T-cell (primary cell): ENCODE data around the gene SMTNL1. TPM values are rescaled to one million over a fixed set of nuclear protein-coding genes. Genes with fewer than 3 reads are reported as not detected.

ENCODE experiments used
- ATAC-seq, 4 experiments: fragments of 200-7000 bp in 3 of 4; fragments of 150-1000 bp in 1 of 4; cut with Tn5 transposase; replicated peaks in 1 of 4; 1 replicate in 3 of 4; 2 replicates in 1 of 4; pipeline ENCODE4 v1.10.0; 2021; ENCODE audit warnings: moderate library complexity in 3 of 4, mild to moderate bottlenecking in 2 of 4, moderate number of reproducible peaks in 1 of 4
- CTCF ChIA-PET, 2 donors: fragments of 300-600 bp; sonication (Branson Sonifier 250); formaldehyde crosslinking; loops; one replicate each; lab custom pipeline; 2022; ENCODE audit warnings: antibody characterized with exemption in 2 of 2; lab: Charles Lee
- POLR2A ChIA-PET, 2 donors: fragments of 300-600 bp; sonication (Branson Sonifier 250); formaldehyde crosslinking; loops; one replicate each; lab custom pipeline; 2022; ENCODE audit warnings: antibody characterized with exemption in 2 of 2; lab: Charles Lee
- DNase-seq, 35 experiments: peaks; one replicate each; pipeline versions ENCODE4 v3.0.0 to v3.0.0-alpha.2; 2013 to 2023
- H3K27ac ChIP-seq: one replicate; pipeline ENCODE4 v1.5.1; 2013; ENCODE audit warnings: low read length
- H3K27me3 ChIP-seq, 2 experiments: replicated peaks in 1 of 2; 1 replicate in 1 of 2; 2 replicates in 1 of 2; pipeline versions ENCODE4 v1.6.1 to v1.7.0; 2013; ENCODE audit warnings: low read length in 1 of 2, mixed read lengths in 1 of 2; ENCODE audit not compliant: control insufficient read depth in 2 of 2, insufficient read depth in 2 of 2; ENCODE audit errors: extremely low read depth in 1 of 2
- H3K36me3 ChIP-seq, 2 donors: 1 replicate in 1 of 2; 2 replicates in 1 of 2; pipeline versions ENCODE4 v1.6.1 to v1.7.0; 2013; ENCODE audit warnings: low read length in 1 of 2; ENCODE audit not compliant: control insufficient read depth in 2 of 2, insufficient read depth in 1 of 2; ENCODE audit errors: extremely low read depth in 1 of 2
- H3K4me1 ChIP-seq, 2 experiments: 1 replicate in 1 of 2; 2 replicates in 1 of 2; pipeline versions ENCODE4 v1.6.1 to v1.7.0; 2013; ENCODE audit warnings: low read length in 2 of 2, mixed read lengths in 1 of 2; ENCODE audit not compliant: insufficient read depth in 2 of 2, control insufficient read depth in 1 of 2; ENCODE audit errors: extremely low read depth in 1 of 2
- H3K4me3 ChIP-seq, 2 donors: 1 replicate in 1 of 2; 2 replicates in 1 of 2; pipeline versions ENCODE4 v1.5.1 to v1.7.0; 2013; ENCODE audit warnings: mild to moderate bottlenecking in 2 of 2, low read length in 1 of 2, moderate library complexity in 1 of 2; ENCODE audit not compliant: control insufficient read depth in 1 of 2; ENCODE audit errors: extremely low read depth in 1 of 2
- H3K9me3 ChIP-seq: 2 replicates; pipeline ENCODE4 v1.7.0; 2013
- H3K27ac Mint-ChIP-seq, 2 donors: one replicate each; pipeline ENCODE4 v1.8.0; 2020 to 2021; ENCODE audit warnings: mild to moderate bottlenecking in 2 of 2, mixed read lengths in 2 of 2
- H3K27me3 Mint-ChIP-seq, 2 donors: one replicate each; pipeline ENCODE4 v1.8.0; 2021 to 2022; ENCODE audit warnings: mixed read lengths in 2 of 2
- H3K36me3 Mint-ChIP-seq: one replicate; pipeline ENCODE4 v1.8.0; 2021; ENCODE audit warnings: mixed read lengths
- H3K4me1 Mint-ChIP-seq, 3 donors: one replicate each; pipeline ENCODE4 v1.8.0; 2020 to 2022; ENCODE audit warnings: mixed read lengths in 3 of 3, mild to moderate bottlenecking in 1 of 3
- H3K4me3 Mint-ChIP-seq, 3 donors: one replicate each; pipeline ENCODE4 v1.8.0; 2020 to 2022; ENCODE audit warnings: mild to moderate bottlenecking in 3 of 3, mixed read lengths in 3 of 3, moderate library complexity in 3 of 3
- H3K9me3 Mint-ChIP-seq, 3 donors: one replicate each; pipeline ENCODE4 v1.8.0; 2020 to 2022; ENCODE audit warnings: mixed read lengths in 3 of 3
- WGBS: methylation state at CpG from one replicate; pipeline ENCODE4 v1.1.5; 2013; ENCODE audit warnings: missing lambda C conversion rate; ENCODE audit not compliant: insufficient coverage; 5-methylcytosine and 5-hydroxymethylcytosine counted together
- total RNA-seq, 35 experiments: library from RNA in 6 of 35; stranded (reverse) in 6 of 35; fragments of 120-200 nt in 1 of 35; gene quantifications; one replicate each; pipeline versions ENCODE4 v1.2.1 to v1.2.4 and lab custom pipeline; 2013 to 2026

SMTNL1 gene
- total RNA-seq, 5 donors from 2014 or later (not counting 1 experiment from before 2014, with no cell fraction given), result not detected

- Histone ChIP-seq H3K4me3 (no peak overlapping the region), H3K27me3 (no peaks in the 10 kb centered on the region), H3K4me1 (peaks cover under 1% of the 10 kb centered on the region in 2 experiments), H3K27ac (no peak overlapping the region), H3K36me3 (no peaks in the 10 kb centered on the region), H3K9me3 (no peaks in the 10 kb centered on the region)
- H3K36me3 Mint-ChIP-seq, result no peaks in the 10 kb centered on the region
- ATAC-seq (no peak), DNase-seq (no peak)
- ChIA-PET POLR2A (no interaction called here), CTCF (interaction anchor here (0.8 to 3.3 kb wide), 3 partner anchors 9 to 28 kb away, joined by 3 to 8 read pairs (median 7); partner anchors contain the start of gene TIMM10 (in 1 of the 2))
- no peak overlapping the region for H3K4me3 Mint-ChIP-seq
- no peak overlapping the region for H3K27ac Mint-ChIP-seq
- no CpG with 5 or more reads among the region's 2 CpGs for WGBS
- no peaks in the 10 kb centered on the region for H3K9me3 Mint-ChIP-seq
- no peaks in the 10 kb centered on the region for H3K27me3 Mint-ChIP-seq
- H3K4me1 Mint-ChIP-seq, result peaks cover 2% of the 10 kb centered on the region in 3 donors
Observed at GRCh38 chr11:57521116-57521515, 16.3 kb upstream of the SMTNL1 start.

- POLR2A ChIA-PET, result no interaction called here
- Mint-ChIP-seq H3K4me1 (peaks cover 9 to 14% (median 11%) of the 10 kb centered on the region in 3 donors), H3K36me3 (peaks cover 1% of the 10 kb centered on the region), H3K4me3 (no peak overlapping the region), H3K27ac (no peak overlapping the region), H3K9me3 (no peaks in the 10 kb centered on the region), H3K27me3 (no peaks in the 10 kb centered on the region)
- Histone ChIP-seq H3K4me3 (no peak overlapping the region), H3K27me3 (no peaks in the 10 kb centered on the region), H3K36me3 (peaks cover 0 to 4% of the 10 kb centered on the region in 2 donors), H3K9me3 (no peaks in the 10 kb centered on the region), H3K4me1 (peaks cover 0 to 3% of the 10 kb centered on the region in 2 experiments), H3K27ac (no peak overlapping the region)
- CTCF ChIA-PET, result interaction anchor here (0.7 to 7.9 kb wide), 4 partner anchors 30 to 994 kb away, joined by 5 to 126 read pairs (median 68); no protein-coding TSS in a partner anchor
- 94% methylated on average over 4 of the region's 4 CpGs for WGBS
- DNase-seq (no peak), ATAC-seq (no peak)
Observed at GRCh38 chr11:57523419-57523818, 14.0 kb upstream of the SMTNL1 start.

GRCh38 chr11:57527056-57527631, 10.3 kb upstream of the SMTNL1 start:
- Mint-ChIP-seq H3K27me3 (no peaks in the 10 kb centered on the region), H3K4me3 (no peak overlapping the region), H3K36me3 (peaks cover 5% of the 10 kb centered on the region), H3K9me3 (no peaks in the 10 kb centered on the region), H3K27ac (peak overlapping the region; percentile 11 to 59), H3K4me1 (peaks cover 32 to 38% (median 36%) of the 10 kb centered on the region in 3 donors)
- H3K4me1 ChIP-seq, result peaks cover 10 to 20% of the 10 kb centered on the region in 2 experiments
- ChIA-PET POLR2A (interaction anchor here (0.5 to 1.9 kb wide), 2 partner anchors 34 to 128 kb away, joined by 6 to 11 read pairs; no protein-coding TSS in a partner anchor), CTCF (interaction anchor here (0.6 to 7.9 kb wide), 30 partner anchors 9 to 273 kb away, joined by 3 to 126 read pairs (median 5); partner anchors contain the start of genes RTN4RL2 (in 2 of the 2), MED19 (in 1 of the 2), SLC43A1 (in 1 of the 2) and TMX2 (in 1 of the 2))
- H3K9me3 ChIP-seq, result no peaks in the 10 kb centered on the region
- ATAC-seq (no peak), DNase-seq (peak in 34 of 35 experiments; percentile 33 to 85 (median 65))
- H3K4me3 ChIP-seq, result no peak overlapping the region
- WGBS, result 47% methylated on average over 3 of the region's 7 CpGs
- H3K36me3 ChIP-seq, result peaks cover 0 to 12% of the 10 kb centered on the region in 2 donors
- H3K27me3 ChIP-seq, result no peaks in the 10 kb centered on the region
- H3K27ac ChIP-seq, result no peak overlapping the region

GRCh38 chr11:57529012-57529411, 8.4 kb upstream of the SMTNL1 start:
- Mint-ChIP-seq H3K4me3 (no peak overlapping the region), H3K4me1 (peaks cover 32 to 38% (median 37%) of the 10 kb centered on the region in 3 donors)
- no peak overlapping the region for H3K27ac ChIP-seq

GRCh38 chr11:57530215-57530595, 7.2 kb upstream of the SMTNL1 start:
- ATAC-seq, result no peak
- H3K4me1 Mint-ChIP-seq, result peaks cover 32 to 38% (median 37%) of the 10 kb centered on the region in 3 donors
- peaks cover 0 to 12% of the 10 kb centered on the region in 2 donors for H3K36me3 ChIP-seq
- peak overlapping the region; percentile 75 to 84 for H3K4me3 ChIP-seq
- H3K4me3 Mint-ChIP-seq, result peak overlapping the region; percentile 89 to 97 (median 91)
- CTCF ChIA-PET, result interaction anchor here (0.5 to 7.9 kb wide), 9 partner anchors 9 to 270 kb away, joined by 3 to 126 read pairs (median 7); partner anchors contain the start of genes SSRP1 (in 1 of the 2) and UBE2L6 (in 1 of the 2)
- no peaks in the 10 kb centered on the region for H3K27me3 Mint-ChIP-seq
- H3K9me3 Mint-ChIP-seq, result no peaks in the 10 kb centered on the region
- H3K4me1 ChIP-seq, result peaks cover 10 to 20% of the 10 kb centered on the region in 2 experiments
- WGBS, result 1% methylated on average over 16 of the region's 17 CpGs
- peak overlapping the region; percentile 96 for H3K27ac Mint-ChIP-seq
- POLR2A ChIA-PET, result no interaction called here
- peaks cover 5% of the 10 kb centered on the region for H3K36me3 Mint-ChIP-seq
- peak in 2 of 35 experiments; percentile 2 to 12 for DNase-seq
- H3K9me3 ChIP-seq, result no peaks in the 10 kb centered on the region
- H3K27ac ChIP-seq, result peak overlapping the region; percentile 83
- no peaks in the 10 kb centered on the region for H3K27me3 ChIP-seq

More at GRCh38 chr11:57529012-57529411, 8.4 kb upstream of the SMTNL1 start:
- H3K9me3 ChIP-seq, result no peaks in the 10 kb centered on the region
- no peak overlapping the region for H3K4me3 ChIP-seq
- Mint-ChIP-seq H3K36me3 (peaks cover 5% of the 10 kb centered on the region), H3K27me3 (no peaks in the 10 kb centered on the region), H3K9me3 (no peaks in the 10 kb centered on the region), H3K27ac (no peak overlapping the region)
- no peaks in the 10 kb centered on the region for H3K27me3 ChIP-seq
- peaks cover 0 to 12% of the 10 kb centered on the region in 2 donors for H3K36me3 ChIP-seq
- CTCF ChIA-PET, result interaction anchor here (0.5 to 7.9 kb wide), 9 partner anchors 35 to 193 kb away, joined by 3 to 126 read pairs (median 6); partner anchors contain the start of genes RTN4RL2 (in 1 of the 2) and SSRP1 (in 1 of the 2)
- DNase-seq (no peak), ATAC-seq (no peak)
- POLR2A ChIA-PET, result interaction anchor here in 1 of 2 donors (0.6 kb wide), 1 partner anchor 180 kb away, joined by 3 read pairs; no protein-coding TSS in a partner anchor
- peaks cover 10 to 20% of the 10 kb centered on the region in 2 experiments for H3K4me1 ChIP-seq
